MM.1S (cell line): ENCODE measurements around the gene OR1F1.

Experiments
- EZH2 ChIP-seq: fragments of 300-600 bp; sonication (generic); optimal IDR thresholded peaks from 2 replicates; pipeline ENCODE3; 2017; ENCODE audit warnings: low read depth, mild to moderate bottlenecking, antibody characterized with exemption, low read length, mixed read lengths
- TF ChIP-seq, protein P1 (sequence below): fragments of 300-600 bp; sonication (generic); IDR thresholded peaks from 2 replicates; pipeline ENCODE4 v1.5.1; 2016; ENCODE audit warnings: antibody characterized with exemption, low read length, mixed read lengths

DNA sequence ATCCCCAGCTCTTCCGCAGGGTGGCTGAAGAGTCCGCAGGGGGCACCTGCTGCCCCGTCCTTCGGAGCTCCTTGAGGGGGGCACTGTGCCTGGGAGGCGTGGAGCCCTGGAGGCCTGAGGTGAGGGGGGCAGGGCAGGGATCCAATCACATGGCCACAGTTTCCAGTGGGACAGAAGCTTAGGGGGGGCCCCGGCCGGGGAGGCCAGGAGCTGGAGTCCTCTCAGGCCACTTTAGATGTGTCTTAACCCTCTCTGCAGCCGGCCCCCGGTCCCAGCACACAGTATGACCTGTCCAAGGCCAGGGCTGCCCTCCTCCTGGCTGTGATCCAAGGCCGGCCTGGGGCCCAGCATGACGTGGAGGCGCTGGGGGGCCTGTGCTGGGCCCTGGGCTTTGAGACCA, 42.3 kb upstream of the OR1F1 start:
- TF ChIP-seq, protein P1, sequence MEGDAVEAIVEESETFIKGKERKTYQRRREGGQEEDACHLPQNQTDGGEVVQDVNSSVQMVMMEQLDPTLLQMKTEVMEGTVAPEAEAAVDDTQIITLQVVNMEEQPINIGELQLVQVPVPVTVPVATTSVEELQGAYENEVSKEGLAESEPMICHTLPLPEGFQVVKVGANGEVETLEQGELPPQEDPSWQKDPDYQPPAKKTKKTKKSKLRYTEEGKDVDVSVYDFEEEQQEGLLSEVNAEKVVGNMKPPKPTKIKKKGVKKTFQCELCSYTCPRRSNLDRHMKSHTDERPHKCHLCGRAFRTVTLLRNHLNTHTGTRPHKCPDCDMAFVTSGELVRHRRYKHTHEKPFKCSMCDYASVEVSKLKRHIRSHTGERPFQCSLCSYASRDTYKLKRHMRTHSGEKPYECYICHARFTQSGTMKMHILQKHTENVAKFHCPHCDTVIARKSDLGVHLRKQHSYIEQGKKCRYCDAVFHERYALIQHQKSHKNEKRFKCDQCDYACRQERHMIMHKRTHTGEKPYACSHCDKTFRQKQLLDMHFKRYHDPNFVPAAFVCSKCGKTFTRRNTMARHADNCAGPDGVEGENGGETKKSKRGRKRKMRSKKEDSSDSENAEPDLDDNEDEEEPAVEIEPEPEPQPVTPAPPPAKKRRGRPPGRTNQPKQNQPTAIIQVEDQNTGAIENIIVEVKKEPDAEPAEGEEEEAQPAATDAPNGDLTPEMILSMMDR = no peak
- TF ChIP-seq EZH2 = no peak
